K562 (cell line): ENCODE results near the gene LCN12. TPM values are rescaled to one million over a fixed set of nuclear protein-coding genes. Genes with fewer than 3 reads are reported as not detected.

ENCODE experiments used
- ARID4B ChIP-seq: sonication (generic); formaldehyde crosslinking; IDR thresholded peaks from 2 replicates; pipeline ENCODE4 v1.8.0; 2022; ENCODE audit warnings: mild to moderate bottlenecking, missing genetic modification reagents
- BCL6 ChIP-seq: fragments of 250-450 bp; sonication (Bioruptor Pico); IDR thresholded peaks from 2 replicates; pipeline ENCODE4 v1.4.0; 2020
- CBX1 ChIP-seq: sonication (generic); IDR thresholded peaks from 2 replicates; pipeline ENCODE4 v1.6.1; 2016; ENCODE audit warnings: antibody characterized with exemption, low read depth, mild to moderate bottlenecking
- DNMT1 ChIP-seq: fragments of 450-650 bp; IDR thresholded peaks from 2 replicates; pipeline ENCODE4 v1.6.1; 2016; ENCODE audit warnings: antibody characterized with exemption, mild to moderate bottlenecking
- ETV6 ChIP-seq, 3 experiments: fragments of 150-350 bp in 1 of 3; sonication (generic) in 1 of 3; formaldehyde crosslinking in 1 of 3; IDR thresholded peaks; 2 replicates each; pipeline versions ENCODE4 v1.6.1 to v1.8.0; 2014 to 2022; ENCODE audit warnings: borderline replicate concordance in 2 of 3, low read depth in 2 of 3, antibody characterized with exemption in 1 of 3, low read length in 1 of 3, mild to moderate bottlenecking in 1 of 3, missing genetic modification reagents in 1 of 3
- IFI16 ChIP-seq: fragments of 250-450 bp; sonication (Bioruptor Pico); IDR thresholded peaks from 2 replicates; pipeline ENCODE4 v2.1.2; 2022; ENCODE audit warnings: mild to moderate bottlenecking, inconsistent platforms
- IRF9 ChIP-seq: fragments of 450-650 bp; IDR thresholded peaks from 2 replicates; pipeline ENCODE4 v1.6.1; 2016; ENCODE audit warnings: missing biosample characterization, missing genetic modification characterization
- MYBL2 ChIP-seq, 2 experiments: fragments of 450-650 bp in 1 of 2; sonication (generic) in 1 of 2; formaldehyde crosslinking in 1 of 2; IDR thresholded peaks; 2 replicates each; pipeline versions ENCODE4 v1.6.1 to v1.8.1; 2017 to 2022; ENCODE audit warnings: borderline replicate concordance in 1 of 2, inconsistent platforms in 1 of 2, low read depth in 1 of 2, mild to moderate bottlenecking in 1 of 2, missing genetic modification reagents in 1 of 2, moderate library complexity in 1 of 2
- NUFIP1 ChIP-seq: fragments of 450-650 bp; IDR thresholded peaks from 2 replicates; pipeline ENCODE4 v1.6.1; 2018; ENCODE audit not compliant: partially characterized antibody
- PHB2 ChIP-seq: fragments of 450-650 bp; IDR thresholded peaks from 2 replicates; pipeline ENCODE4 v1.6.1; 2017; ENCODE audit warnings: low read depth
- POLR2G ChIP-seq: fragments of 200-400 bp; formaldehyde crosslinking; IDR thresholded peaks from 2 replicates; pipeline ENCODE4 v1.6.1; 2017; ENCODE audit warnings: low read depth, mild to moderate bottlenecking, antibody characterized with exemption, low read length, moderate library complexity
- SAFB2 ChIP-seq: fragments of 200-400 bp; formaldehyde crosslinking; IDR thresholded peaks from 2 replicates; pipeline ENCODE4 v1.6.1; 2018; ENCODE audit warnings: borderline replicate concordance, low read length, low read depth, moderate library complexity; ENCODE audit not compliant: severe bottlenecking
- THRA ChIP-seq: fragments of 450-650 bp; IDR thresholded peaks from 2 replicates; pipeline ENCODE4 v1.6.1; 2017; ENCODE audit warnings: mild to moderate bottlenecking, moderate library complexity
- ZBTB7A ChIP-seq: IDR thresholded peaks from 2 replicates; pipeline ENCODE4 v1.6.1; 2011; ENCODE audit warnings: low read depth, mild to moderate bottlenecking, low read length, moderate library complexity, borderline replicate concordance; ENCODE audit not compliant: control insufficient read depth
- ZNF175 ChIP-seq: fragments of 200-800 bp; sonication (Bioruptor generic); IDR thresholded peaks from 2 replicates; pipeline ENCODE4 v1.6.1; 2016; ENCODE audit warnings: low read depth, mild to moderate bottlenecking, missing genetic modification characterization, missing compliant biosample characterization
- polyA plus RNA-seq, 8 experiments: library from polyadenylated mRNA; depleted of rRNA in 4 of 8; stranded (reverse) in 5 of 8; unstranded in 3 of 8; fragments of >200 nt; fragmentation: Nextera tagmentation in 2 of 8; fragmentation: Illumina TruSeq in 1 of 8; extraction: Ambion mirVana in 2 of 8; extraction: Trizol in 1 of 8; gene quantifications; 2 replicates each; pipeline versions ENCODE4 v1.2.1 to v1.2.3, GENCODE V29; 2011 to 2014; ENCODE audit warnings: inconsistent platforms in 1 of 8, missing spikeins in 1 of 8
- total RNA-seq, 7 experiments: library from RNA; depleted of rRNA in 6 of 7; stranded (reverse); fragments of >200 nt in 6 of 7; fragmentation: Illumina TruSeq in 2 of 7; extraction: Trizol in 2 of 7; gene quantifications; 2 replicates each; pipeline versions ENCODE4 v1.2.1 to v1.2.3, GENCODE V29; 2011 to 2021; ENCODE audit warnings: low replicate concordance in 1 of 7

Gene LCN12
- total and polyA plus RNA-seq, 9 of the 15 experiments (the other 6 are each of a cell fraction or from before 2014, with no cell fraction given) = 0.05 TPM; not detected in 8

GRCh38 chr9:136978073-136978864, 26.2 kb downstream of the LCN12 start (continued):
- TF ChIP-seq PHB2 = no peak
- TF ChIP-seq NUFIP1 = no peak
- no peak for TF ChIP-seq ARID4B
- TF ChIP-seq MYBL2 (IDR thresholded peaks at IDR 0.05; ENCODE audit: low read depth) = no peak
- no peak for TF ChIP-seq MYBL2 (CRISPR knock-in tag; IDR thresholded peaks at IDR 0.05; ENCODE audit: borderline replicate concordance)
- no peak for TF ChIP-seq CBX1
- no peak for TF ChIP-seq THRA
- no peak for TF ChIP-seq ETV6 (IDR thresholded peaks at IDR 0.05; ENCODE audit: borderline replicate concordance in 1 of 2, low read depth in 2 of 2, low read length in 1 of 2)
- no peak for TF ChIP-seq ETV6 (CRISPR knock-in tag; IDR thresholded peaks at IDR 0.05; ENCODE audit: borderline replicate concordance)
- no peak for TF ChIP-seq SAFB2
- no peak for TF ChIP-seq DNMT1
- no peak for TF ChIP-seq IRF9 (tag)
- peak; percentile 43 for TF ChIP-seq ZBTB7A
- TF ChIP-seq BCL6 (CRISPR knock-in tag) = no peak
- TF ChIP-seq IFI16 (CRISPR knock-in tag) = no peak
- TF ChIP-seq ZNF175 = no peak
- TF ChIP-seq POLR2G = peak; percentile 62
